ENCODE data around the gene GARIN3.
"Not testable (repeated sequence)": the region's sequence is repeated elsewhere in the genome, so short reads cannot be mapped to it uniquely, and the experiment has no call there.

Gene GARIN3

DNA sequence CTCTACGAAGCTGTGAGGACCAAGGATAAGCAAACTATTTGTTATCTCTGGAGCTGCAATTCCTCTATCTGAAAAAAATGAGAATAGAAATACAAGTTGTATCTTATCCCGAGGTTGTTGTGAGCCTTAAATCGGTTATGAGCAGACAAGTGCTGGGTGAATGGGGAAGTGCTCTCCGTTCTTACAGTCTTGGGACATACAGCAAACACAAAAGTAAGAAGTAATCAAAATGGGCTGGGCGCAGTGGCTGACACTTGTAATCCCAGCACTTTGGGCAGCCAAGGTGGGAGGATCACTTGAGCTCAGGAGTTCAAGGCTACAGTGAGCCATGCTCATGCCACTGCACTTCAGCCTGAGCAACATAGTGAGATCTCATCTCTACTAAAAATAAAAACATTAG is 46.2 kb upstream of the GARIN3 start:
- no peak for DNase-seq (ENCODE audit: extremely low read depth, insufficient read length)
- H3K36me3 ChIP-seq (ENCODE audit: control insufficient read depth, insufficient read depth, low read length): no peaks in the 10 kb centered on the region
- no peaks in the 10 kb centered on the region for H3K27me3 ChIP-seq (replicated peaks; ENCODE audit: control insufficient read depth, insufficient read depth, low read length)
- TF ChIP-seq, protein P1, sequence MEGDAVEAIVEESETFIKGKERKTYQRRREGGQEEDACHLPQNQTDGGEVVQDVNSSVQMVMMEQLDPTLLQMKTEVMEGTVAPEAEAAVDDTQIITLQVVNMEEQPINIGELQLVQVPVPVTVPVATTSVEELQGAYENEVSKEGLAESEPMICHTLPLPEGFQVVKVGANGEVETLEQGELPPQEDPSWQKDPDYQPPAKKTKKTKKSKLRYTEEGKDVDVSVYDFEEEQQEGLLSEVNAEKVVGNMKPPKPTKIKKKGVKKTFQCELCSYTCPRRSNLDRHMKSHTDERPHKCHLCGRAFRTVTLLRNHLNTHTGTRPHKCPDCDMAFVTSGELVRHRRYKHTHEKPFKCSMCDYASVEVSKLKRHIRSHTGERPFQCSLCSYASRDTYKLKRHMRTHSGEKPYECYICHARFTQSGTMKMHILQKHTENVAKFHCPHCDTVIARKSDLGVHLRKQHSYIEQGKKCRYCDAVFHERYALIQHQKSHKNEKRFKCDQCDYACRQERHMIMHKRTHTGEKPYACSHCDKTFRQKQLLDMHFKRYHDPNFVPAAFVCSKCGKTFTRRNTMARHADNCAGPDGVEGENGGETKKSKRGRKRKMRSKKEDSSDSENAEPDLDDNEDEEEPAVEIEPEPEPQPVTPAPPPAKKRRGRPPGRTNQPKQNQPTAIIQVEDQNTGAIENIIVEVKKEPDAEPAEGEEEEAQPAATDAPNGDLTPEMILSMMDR (IDR thresholded peaks at IDR 0.05; ENCODE audit: insufficient read depth, low read length, poor library complexity, severe bottlenecking): no peak
- no peak overlapping the region for H3K4me3 ChIP-seq (replicated peaks; ENCODE audit: low read depth, low read length)

DNA sequence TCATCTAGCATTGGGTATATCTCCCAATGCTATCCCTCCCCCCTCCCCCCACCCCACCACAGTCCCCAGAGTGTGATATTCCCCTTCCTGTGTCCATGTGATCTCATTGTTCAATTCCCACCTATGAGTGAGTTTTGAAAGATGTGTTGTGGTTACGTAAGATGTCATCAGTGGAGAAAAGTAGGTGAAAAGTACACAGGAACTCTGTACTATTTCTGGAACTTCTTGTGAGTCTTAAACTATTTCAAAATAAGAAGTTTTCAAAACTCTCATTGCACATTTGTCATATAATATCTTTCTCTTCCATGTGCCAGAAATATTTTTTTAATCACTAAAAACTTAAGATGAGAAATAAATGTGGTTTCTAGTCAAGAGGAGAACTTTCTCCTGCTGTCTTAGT is 44.6 kb upstream of the GARIN3 start:
- not testable (repeated sequence) for H3K36me3 ChIP-seq (ENCODE audit: control insufficient read depth, insufficient read depth, low read length); H3K27me3 ChIP-seq (replicated peaks; ENCODE audit: control insufficient read depth, insufficient read depth, low read length); H3K4me3 ChIP-seq (replicated peaks; ENCODE audit: low read depth, low read length); DNase-seq (ENCODE audit: extremely low read depth, insufficient read length)

DNA sequence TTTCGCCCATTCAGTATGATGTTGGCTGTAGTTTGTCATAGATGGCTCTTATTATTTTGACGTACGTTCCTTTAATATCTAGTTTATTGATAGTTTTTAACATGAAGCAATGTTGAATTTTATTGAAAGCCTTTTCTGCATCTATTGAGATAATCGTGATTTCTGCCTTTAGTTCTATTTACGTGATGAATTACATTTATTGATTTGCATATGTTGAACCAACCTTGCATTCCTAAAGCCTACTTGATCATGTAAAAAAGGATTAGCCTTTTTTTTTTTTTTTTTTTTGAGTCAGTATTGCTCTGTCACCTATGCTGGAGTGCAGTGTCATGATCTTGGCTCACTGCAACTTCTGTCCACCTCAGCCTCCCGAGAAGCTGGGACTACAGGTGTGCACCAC is 39.6 kb upstream of the GARIN3 start:
- no peak for DNase-seq (ENCODE audit: extremely low read depth, insufficient read length)
- H3K27me3 ChIP-seq (replicated peaks; ENCODE audit: control insufficient read depth, insufficient read depth, low read length): no peaks in the 10 kb centered on the region
- H3K4me3 ChIP-seq (replicated peaks; ENCODE audit: low read depth, low read length): no peak overlapping the region
- TF ChIP-seq, protein P1 (IDR thresholded peaks at IDR 0.05; ENCODE audit: insufficient read depth, low read length, poor library complexity, severe bottlenecking): no peak
- no peaks in the 10 kb centered on the region for H3K36me3 ChIP-seq (ENCODE audit: control insufficient read depth, insufficient read depth, low read length)

DNA sequence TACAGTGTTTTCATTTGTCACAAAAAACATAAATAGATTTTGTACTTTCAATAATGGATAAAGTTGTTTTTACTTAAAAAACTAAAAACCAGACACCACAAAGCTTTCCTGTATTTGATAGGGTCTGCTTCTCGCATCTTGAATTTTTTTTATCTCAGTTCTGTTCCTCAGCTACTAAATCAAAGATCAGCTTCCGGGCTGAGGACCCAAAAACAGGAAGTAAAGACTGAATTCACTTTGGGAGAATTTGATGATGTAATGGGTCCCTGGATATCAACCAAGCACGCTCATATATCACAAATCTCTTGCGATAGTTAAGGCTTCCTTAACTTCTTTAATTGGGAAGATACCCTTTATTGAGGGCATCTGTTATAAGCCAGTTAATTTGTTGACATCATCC is 38.7 kb upstream of the GARIN3 start:
- H3K27me3 ChIP-seq (replicated peaks; ENCODE audit: control insufficient read depth, insufficient read depth, low read length): no peaks in the 10 kb centered on the region
- no peak overlapping the region for H3K4me3 ChIP-seq (replicated peaks; ENCODE audit: low read depth, low read length)
- H3K36me3 ChIP-seq (ENCODE audit: control insufficient read depth, insufficient read depth, low read length): no peaks in the 10 kb centered on the region
- no peak for DNase-seq (ENCODE audit: extremely low read depth, insufficient read length)
- TF ChIP-seq, protein P1 (IDR thresholded peaks at IDR 0.05; ENCODE audit: insufficient read depth, low read length, poor library complexity, severe bottlenecking): no peak

DNA sequence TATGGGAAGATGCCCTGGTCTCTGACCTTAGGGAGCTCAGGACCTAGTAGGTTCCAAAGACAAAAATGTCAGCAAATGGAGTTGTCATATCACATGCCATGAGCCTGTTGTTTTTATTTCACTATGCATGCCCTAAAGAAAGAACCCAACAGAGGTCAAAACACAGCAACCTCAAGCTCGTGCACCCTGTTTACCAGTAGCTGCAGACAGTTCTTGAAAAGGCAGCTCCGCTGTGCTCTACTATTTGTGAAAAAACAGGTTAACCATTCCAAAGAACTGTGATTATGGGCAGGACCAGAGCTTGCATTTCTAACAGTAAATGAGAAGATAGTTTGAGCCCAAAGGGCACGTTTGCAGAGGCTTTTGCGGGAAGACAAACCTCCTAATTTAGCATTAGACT is 37.4 kb upstream of the GARIN3 start:
- no peak overlapping the region for H3K4me3 ChIP-seq (replicated peaks; ENCODE audit: low read depth, low read length)
- H3K36me3 ChIP-seq (ENCODE audit: control insufficient read depth, insufficient read depth, low read length): no peaks in the 10 kb centered on the region
- TF ChIP-seq, protein P1 (IDR thresholded peaks at IDR 0.05; ENCODE audit: insufficient read depth, low read length, poor library complexity, severe bottlenecking): no peak
- DNase-seq (ENCODE audit: extremely low read depth, insufficient read length): no peak
- H3K27me3 ChIP-seq (replicated peaks; ENCODE audit: control insufficient read depth, insufficient read depth, low read length): no peaks in the 10 kb centered on the region

DNA sequence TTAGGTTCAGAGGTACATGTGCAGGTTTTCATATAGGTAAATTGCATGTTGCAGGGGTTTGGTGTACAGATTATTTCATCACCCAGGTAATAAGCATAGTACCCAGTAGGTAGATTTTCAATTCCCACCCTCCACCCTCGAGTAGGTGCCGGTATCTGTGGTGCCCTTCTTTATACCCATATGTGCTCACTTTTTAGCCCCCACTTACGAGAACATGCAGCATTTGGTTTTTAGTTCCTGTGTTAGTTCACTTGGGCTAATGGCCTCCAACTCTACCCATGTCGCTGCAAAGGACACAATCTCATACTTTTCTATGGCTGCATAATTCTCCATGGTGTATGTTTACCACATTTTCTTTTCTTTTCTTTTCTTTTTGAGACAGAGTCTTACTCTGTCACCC is 35.8 kb upstream of the GARIN3 start:
- H3K36me3 ChIP-seq (ENCODE audit: control insufficient read depth, insufficient read depth, low read length): no peaks in the 10 kb centered on the region
- TF ChIP-seq, protein P1 (IDR thresholded peaks at IDR 0.05; ENCODE audit: insufficient read depth, low read length, poor library complexity, severe bottlenecking): no peak
- DNase-seq (ENCODE audit: extremely low read depth, insufficient read length): no peak

More for the DNA sequence above, 35.8 kb upstream of the GARIN3 start:
- Histone ChIP-seq H3K27me3 (replicated peaks; ENCODE audit: control insufficient read depth, insufficient read depth, low read length) (no peaks in the 10 kb centered on the region), H3K4me3 (replicated peaks; ENCODE audit: low read depth, low read length) (no peak overlapping the region)

All from GM06990 (cell line).